ENCODE results near the gene SHMT2. TPM values are rescaled to one million over a fixed set of nuclear protein-coding genes. Genes with fewer than 3 reads are reported as not detected.
A peak's percentile ranks its signal among the peaks of the same experiment; 100 is the strongest.

Gene SHMT2
- total and polyA plus RNA-seq, 2 of the 4 experiments (the other 2 are of a cell fraction): 266 to 364 TPM

- H3K56ac ChIP-seq (ENCODE audit: extremely low read depth, insufficient read depth, low read length): no peak overlapping the region
- no peak overlapping the region for H3K4ac ChIP-seq (ENCODE audit: low read depth, low read length)
- intact Hi-C loops (cut with micrococcal nuclease): no loop called here
- no peak overlapping the region for H3K27ac ChIP-seq (ENCODE audit: insufficient read depth, low read length)
- BruUV-seq (replicated peaks): TSS peak; percentile 71
- no peak overlapping the region for H3K4me3 ChIP-seq (ENCODE audit: insufficient read depth, low read depth, low read length)
- H4K8ac ChIP-seq (ENCODE audit: low read depth in 2 of 2, low read length in 2 of 2): no peak overlapping the region
- no peak overlapping the region for H3K9ac ChIP-seq (ENCODE audit: low read depth, low read length)
- in situ Hi-C loops (cut with MboI; ENCODE audit: low sequenced_read_pairs): no loop called here
- peaks cover 17% of the 10 kb centered on the region for H3K9me1 ChIP-seq (ENCODE audit: insufficient read depth, low read length)
- no peak overlapping the region for H2BK15ac ChIP-seq (ENCODE audit: low read depth, low read length)
- no peak overlapping the region for H2BK20ac ChIP-seq (ENCODE audit: low read depth, low read length)
- ChIA-PET CTCF (no interaction called here), POLR2A (ENCODE audit: unreplicated experiment) (no interaction called here)
- H3K4me2 ChIP-seq (ENCODE audit: low read depth, low read length): no peak overlapping the region
- DNase-seq (peak; percentile 85), ATAC-seq (ENCODE audit: low read depth) (no peak)
- no peak for TF ChIP-seq NFE2L2 (IDR thresholded peaks at IDR 0.05; ENCODE audit: low read depth, low read length)
- TF ChIP-seq, protein P1, sequence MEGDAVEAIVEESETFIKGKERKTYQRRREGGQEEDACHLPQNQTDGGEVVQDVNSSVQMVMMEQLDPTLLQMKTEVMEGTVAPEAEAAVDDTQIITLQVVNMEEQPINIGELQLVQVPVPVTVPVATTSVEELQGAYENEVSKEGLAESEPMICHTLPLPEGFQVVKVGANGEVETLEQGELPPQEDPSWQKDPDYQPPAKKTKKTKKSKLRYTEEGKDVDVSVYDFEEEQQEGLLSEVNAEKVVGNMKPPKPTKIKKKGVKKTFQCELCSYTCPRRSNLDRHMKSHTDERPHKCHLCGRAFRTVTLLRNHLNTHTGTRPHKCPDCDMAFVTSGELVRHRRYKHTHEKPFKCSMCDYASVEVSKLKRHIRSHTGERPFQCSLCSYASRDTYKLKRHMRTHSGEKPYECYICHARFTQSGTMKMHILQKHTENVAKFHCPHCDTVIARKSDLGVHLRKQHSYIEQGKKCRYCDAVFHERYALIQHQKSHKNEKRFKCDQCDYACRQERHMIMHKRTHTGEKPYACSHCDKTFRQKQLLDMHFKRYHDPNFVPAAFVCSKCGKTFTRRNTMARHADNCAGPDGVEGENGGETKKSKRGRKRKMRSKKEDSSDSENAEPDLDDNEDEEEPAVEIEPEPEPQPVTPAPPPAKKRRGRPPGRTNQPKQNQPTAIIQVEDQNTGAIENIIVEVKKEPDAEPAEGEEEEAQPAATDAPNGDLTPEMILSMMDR (conservative IDR thresholded peaks at IDR 0.05; ENCODE audit: low read depth, low read length): no peak
- TF ChIP-seq MAZ (IDR thresholded peaks at IDR 0.05; ENCODE audit: borderline replicate concordance, low read depth, low read length): peak; percentile 31; the same call in 1 of the 2 replicates
- no peak for TF ChIP-seq MAFK (IDR thresholded peaks at IDR 0.05; ENCODE audit: low read depth, low read length)
- TF ChIP-seq POLR2A (IDR thresholded peaks at IDR 0.05; ENCODE audit: low read depth, low read length): no peak
- TF ChIP-seq CEBPB (IDR thresholded peaks at IDR 0.05; ENCODE audit: low read depth, low read length): no peak
- no peaks in the 10 kb centered on the region for H3K9me3 ChIP-seq (ENCODE audit: control insufficient read depth, insufficient read depth, low read length)
- no peaks in the 10 kb centered on the region for H3K27me3 ChIP-seq (ENCODE audit: control insufficient read depth, insufficient read depth, low read length)
- H3K4me1 ChIP-seq (ENCODE audit: control insufficient read depth, insufficient read depth, low read length): peaks cover 14% of the 10 kb centered on the region
- H2BK5ac ChIP-seq (ENCODE audit: low read depth, low read length, poor library complexity, severe bottlenecking): no peak overlapping the region
- H4K20me1 ChIP-seq (ENCODE audit: insufficient read depth, low read length): peaks cover 44% of the 10 kb centered on the region
- no peak overlapping the region for H2AK5ac ChIP-seq (ENCODE audit: low read depth, low read length)
- peaks cover 29 to 53% of the 10 kb centered on the region in 2 experiments for H3K79me1 ChIP-seq (ENCODE audit: low read depth in 1 of 2, low read length in 2 of 2)
- H4K91ac ChIP-seq (ENCODE audit: insufficient read depth, low read depth, low read length): no peak overlapping the region
- H2BK120ac ChIP-seq (ENCODE audit: low read depth, low read length): no peak overlapping the region
- H4K5ac ChIP-seq (ENCODE audit: low read depth, low read length): no peak overlapping the region
- H2AFZ ChIP-seq (replicated peaks; ENCODE audit: low read length, poor library complexity): no peak overlapping the region
- 100% methylated on average over 1 of the region's 15 CpGs; no CpG with 5 or more reads in 1 of the 2 experiments for WGBS, 2 experiments (ENCODE audit: extremely low coverage in 2 of 2, insufficient read length in 1 of 2)
- dilution Hi-C loops (cut with HindIII; ENCODE audit: low sequenced_read_pairs, unreplicated experiment): no loop called here
- H2AK9ac ChIP-seq (replicated peaks; ENCODE audit: low read depth, low read length, poor library complexity): no peak overlapping the region
- no peak overlapping the region for H3K23ac ChIP-seq (ENCODE audit: low read depth, low read length)
- H3K14ac ChIP-seq (replicated peaks; ENCODE audit: low read depth, low read length): peak overlapping the region; percentile 23; the same call in 1 of the 2 replicates
- peaks cover 45% of the 10 kb centered on the region for H3K36me3 ChIP-seq (ENCODE audit: control insufficient read depth, insufficient read depth, low read length)
- no peak overlapping the region for H3K18ac ChIP-seq (ENCODE audit: low read depth, low read length)
Observed at GRCh38 chr12:57233357-57234232, 4.1 kb downstream of the SHMT2 start.

Measured in IMR-90 (cell line).